Activated effector memory CD4-positive, alpha-beta T cell treated with anti-CD3 and anti-CD28 coated beads, Interleukin-2, amount 50 U/mL, for 16 hours (primary cell): ENCODE measurements around the gene TNXB.
"Not testable (repeated sequence)": the region's sequence is repeated elsewhere in the genome, so short reads cannot be mapped to it uniquely, and the experiment has no call there.

Experiments
- DNase-seq: peaks from one replicate; pipeline ENCODE4 v3.0.0-alpha.2; 2020

TNXB gene

GRCh38 chr6:32052626-32053025, 56.5 kb downstream of the TNXB start:
- DNase-seq: not testable (repeated sequence)

DNA sequence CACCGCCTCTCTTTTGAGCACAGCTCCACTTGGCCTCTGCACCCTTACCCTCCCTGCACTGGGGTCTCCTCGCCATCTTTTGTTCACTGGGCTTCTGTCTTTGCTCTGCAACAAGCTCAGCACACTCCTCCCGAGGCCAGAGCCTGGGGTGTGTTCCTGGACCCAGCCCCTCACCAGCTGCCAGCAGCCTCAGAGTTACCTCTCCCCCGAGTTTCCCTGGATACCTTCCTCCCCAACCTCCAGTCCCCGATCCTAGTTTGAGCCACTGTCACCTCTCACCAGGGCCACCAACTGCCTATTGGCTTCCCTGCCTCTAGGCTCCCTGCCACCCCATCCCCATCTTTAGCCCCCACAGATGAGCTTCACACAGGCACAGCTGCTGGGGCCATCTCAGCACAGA, 58.6 kb downstream of the TNXB start:
- no peak for DNase-seq

DNA sequence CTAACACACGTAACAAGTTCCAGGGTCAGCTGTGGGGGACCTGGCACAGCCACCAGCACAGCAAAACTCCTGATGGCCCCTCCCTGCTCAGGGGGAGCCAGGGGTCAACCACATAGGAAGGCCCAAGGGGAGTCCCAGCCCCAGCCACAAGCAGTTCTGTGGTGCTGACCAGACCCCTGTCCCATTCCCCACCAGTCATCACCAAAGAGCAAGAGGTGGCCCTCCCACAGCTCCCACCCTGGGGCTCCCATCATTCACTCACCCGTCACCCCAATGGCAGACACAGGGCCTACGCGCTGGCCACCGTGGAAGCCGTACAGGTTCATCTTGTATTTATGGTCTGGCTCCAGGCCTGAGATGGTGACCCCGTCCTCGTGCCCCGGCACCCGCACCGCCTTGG, 59.4 kb downstream of the TNXB start:
- DNase-seq: not testable (repeated sequence)

DNA sequence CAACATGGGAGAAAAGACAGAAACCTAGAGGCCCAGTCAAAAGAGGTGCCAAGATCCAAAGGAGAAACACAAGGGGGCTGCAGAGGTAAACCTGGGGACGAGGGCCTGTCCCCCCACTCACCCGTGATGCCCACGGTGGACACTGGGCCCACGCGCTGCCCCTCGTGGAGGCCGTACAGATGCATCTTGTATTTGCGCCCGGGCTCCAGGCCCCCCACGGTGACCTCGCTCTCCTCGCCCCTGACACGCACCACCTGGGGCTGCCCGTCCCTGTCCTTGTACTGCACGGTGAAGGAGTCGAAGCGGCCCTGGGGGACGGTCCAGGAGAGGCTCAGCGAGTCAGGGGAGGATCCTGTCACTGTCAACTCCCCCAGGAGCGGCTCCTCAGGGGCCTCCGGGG, 60.0 kb downstream of the TNXB start:
- not testable (repeated sequence) for DNase-seq

- DNase-seq: peak; percentile 89
Measured at GRCh38 chr6:32047855-32048766, 61.0 kb downstream of the TNXB start.

- DNase-seq: no peak
Measured at GRCh38 chr6:32047539-32047854, 61.6 kb downstream of the TNXB start.

DNA sequence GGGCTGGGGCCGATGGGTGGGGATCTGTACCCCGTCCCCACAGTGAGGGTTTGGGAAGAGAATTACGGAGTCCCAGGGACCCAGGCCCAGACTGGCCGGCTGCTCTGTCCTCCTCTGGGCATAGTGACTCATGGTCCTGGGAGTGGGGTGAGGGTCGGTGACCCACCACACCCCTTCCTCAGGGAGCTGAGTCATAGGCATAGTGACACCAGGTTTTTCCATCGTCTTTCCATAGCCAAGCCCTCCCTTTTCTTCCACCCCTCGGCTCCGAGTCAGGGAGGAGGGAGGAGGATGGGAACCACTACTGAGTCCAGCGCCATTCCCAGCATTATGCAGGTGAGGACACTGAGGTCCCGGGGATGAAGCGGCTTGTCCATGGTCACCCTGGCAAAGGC, 62.1 kb downstream of the TNXB start:
- DNase-seq: no peak

DNA sequence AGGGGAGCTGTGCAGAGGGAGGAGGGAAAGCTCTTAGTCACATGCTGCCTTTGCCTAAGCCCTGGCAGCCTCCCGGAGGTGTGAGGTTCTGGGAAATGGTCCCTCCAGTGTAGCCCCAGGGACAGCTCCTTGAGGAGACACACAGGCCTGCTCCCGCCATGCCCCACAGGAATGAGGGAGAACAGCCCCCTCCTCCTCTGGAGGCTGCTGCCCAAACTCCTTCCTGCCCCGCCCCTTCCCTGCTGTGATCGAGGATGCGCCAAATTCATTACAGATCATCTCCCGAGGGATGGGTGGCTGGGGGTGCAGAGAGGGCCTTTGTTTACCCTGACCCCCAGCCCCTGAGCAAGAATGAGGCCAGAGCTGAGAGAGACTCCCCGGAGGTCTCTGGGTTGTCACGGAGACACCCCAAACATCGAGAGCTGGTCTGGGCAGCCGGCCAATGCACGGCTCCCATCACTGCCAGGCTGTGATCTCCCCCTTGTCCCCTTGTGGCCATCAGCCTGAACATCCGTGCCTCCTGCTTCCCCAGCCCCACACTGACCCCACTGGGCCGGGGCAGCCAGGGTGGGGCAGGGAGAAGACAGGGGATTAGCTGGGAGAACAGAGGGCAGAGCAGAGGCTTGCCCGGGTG, 62.6 kb downstream of the TNXB start:
- DNase-seq: no peak

GRCh38 chr6:32045811-32046449, 63.2 kb downstream of the TNXB start:
- no peak for DNase-seq

- not testable (repeated sequence) for DNase-seq
Measured at GRCh38 chr6:32044916-32045315, 64.2 kb downstream of the TNXB start.

GRCh38 chr6:32043589-32044380, 65.4 kb downstream of the TNXB start:
- not testable (repeated sequence) for DNase-seq

DNA sequence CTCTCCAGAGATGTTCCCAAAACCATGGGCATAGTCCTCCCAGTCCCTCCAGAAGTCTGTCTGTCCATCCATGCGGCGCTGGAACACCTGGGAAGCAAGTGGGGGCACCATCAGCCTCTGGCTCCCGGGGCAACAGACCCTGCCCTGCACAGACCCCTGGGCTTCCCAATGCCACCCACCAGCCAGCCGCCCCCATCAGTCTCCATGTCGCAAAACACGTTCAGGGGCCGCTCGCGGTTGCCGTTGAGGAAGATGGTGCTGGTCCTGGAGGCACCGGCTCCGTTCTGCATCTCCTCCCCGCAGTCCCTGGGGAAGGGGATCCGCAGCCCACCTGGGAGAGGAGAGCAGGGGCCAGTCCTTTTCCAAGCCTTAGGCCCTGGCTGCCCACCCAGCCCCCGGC, 66.9 kb downstream of the TNXB start:
- not testable (repeated sequence) for DNase-seq

- DNase-seq: not testable (repeated sequence)
Measured at GRCh38 chr6:32041385-32041784, 67.8 kb downstream of the TNXB start.

- not testable (repeated sequence) for DNase-seq
Measured at GRCh38 chr6:32041050-32041321, 68.2 kb downstream of the TNXB start.

DNA sequence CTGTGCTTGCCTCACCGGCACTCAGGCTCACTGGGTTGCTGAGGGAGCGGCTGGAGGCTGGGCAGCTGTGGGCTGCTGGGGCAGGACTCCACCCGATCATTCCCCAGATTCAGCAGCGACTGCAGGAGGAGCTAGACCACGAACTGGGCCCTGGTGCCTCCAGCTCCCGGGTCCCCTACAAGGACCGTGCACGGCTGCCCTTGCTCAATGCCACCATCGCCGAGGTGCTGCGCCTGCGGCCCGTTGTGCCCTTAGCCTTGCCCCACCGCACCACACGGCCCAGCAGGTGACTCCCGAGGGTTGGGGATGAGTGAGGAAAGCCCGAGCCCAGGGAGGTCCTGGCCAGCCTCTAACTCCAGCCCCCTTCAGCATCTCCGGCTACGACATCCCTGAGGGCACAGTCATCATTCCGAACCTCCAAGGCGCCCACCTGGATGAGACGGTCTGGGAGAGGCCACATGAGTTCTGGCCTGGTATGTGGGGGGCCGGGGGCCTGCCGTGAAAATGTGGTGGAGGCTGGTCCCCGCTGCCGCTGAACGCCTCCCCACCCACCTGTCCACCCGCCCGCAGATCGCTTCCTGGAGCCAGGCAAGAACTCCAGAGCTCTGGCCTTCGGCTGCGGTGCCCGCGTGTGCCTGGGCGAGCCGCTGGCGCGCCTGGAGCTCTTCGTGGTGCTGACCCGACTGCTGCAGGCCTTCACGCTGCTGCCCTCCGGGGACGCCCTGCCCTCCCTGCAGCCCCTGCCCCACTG, 68.7 kb downstream of the TNXB start:
- not testable (repeated sequence) for DNase-seq

GRCh38 chr6:32039321-32040274, 69.5 kb downstream of the TNXB start:
- not testable (repeated sequence) for DNase-seq

DNA sequence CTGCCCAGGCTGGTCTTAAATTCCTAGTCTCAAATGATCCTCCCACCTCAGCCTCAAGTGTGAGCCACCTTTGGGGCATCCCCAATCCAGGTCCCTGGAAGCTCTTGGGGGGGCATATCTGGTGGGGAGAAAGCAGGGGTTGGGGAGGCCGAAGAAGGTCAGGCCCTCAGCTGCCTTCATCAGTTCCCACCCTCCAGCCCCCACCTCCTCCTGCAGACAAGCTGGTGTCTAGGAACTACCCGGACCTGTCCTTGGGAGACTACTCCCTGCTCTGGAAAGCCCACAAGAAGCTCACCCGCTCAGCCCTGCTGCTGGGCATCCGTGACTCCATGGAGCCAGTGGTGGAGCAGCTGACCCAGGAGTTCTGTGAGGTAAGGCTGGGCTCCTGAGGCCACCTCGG, 70.3 kb downstream of the TNXB start:
- DNase-seq: not testable (repeated sequence)

- not testable (repeated sequence) for DNase-seq
Measured at GRCh38 chr6:32037598-32038524, 71.3 kb downstream of the TNXB start, which contains the start of gene CYP21A2. Gene CYP21A2 (plus strand): TSS chr6:32038415. CDS start chr6:32038423, 8 bp downstream.

- DNase-seq: not testable (repeated sequence)
Measured at GRCh38 chr6:32037136-32037535, 72.0 kb downstream of the TNXB start.
